Measurements from ENCODE around the gene SDHAF4. TPM values are rescaled to one million over a fixed set of nuclear protein-coding genes. Genes with fewer than 3 reads are reported as not detected.

The SDHAF4 gene
- total and polyA plus RNA-seq, 2 donors (not counting 1 experiment from before 2014, with no cell fraction given), result 2.7 to 9.2 TPM

DNA sequence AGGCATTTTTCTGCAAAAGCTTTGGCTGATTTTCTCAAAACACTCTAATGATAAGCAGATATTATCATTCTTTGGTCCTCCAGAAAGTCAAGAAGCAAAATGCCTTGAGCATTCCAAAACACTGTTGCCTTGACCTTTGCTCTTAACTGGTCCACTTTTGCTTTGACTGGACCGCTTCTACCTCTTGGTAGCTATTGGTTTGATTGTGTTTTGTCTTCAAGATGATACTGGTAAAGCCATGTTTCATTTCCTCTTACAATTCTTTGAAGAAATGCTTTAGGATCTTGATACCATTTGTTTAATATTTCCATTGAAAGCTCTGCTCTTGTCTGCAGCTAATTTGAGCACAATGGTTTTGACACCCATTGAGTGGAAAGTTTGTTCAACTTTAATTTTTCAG, 35.6 kb upstream of the SDHAF4 start:
- Histone ChIP-seq H3K9me3 (ENCODE audit: control insufficient read depth, insufficient read depth, low read depth, low read length) (no peaks in the 10 kb centered on the region), H4K20me1 (ENCODE audit: control insufficient read depth, extremely low read depth, insufficient read depth, low read length) (no peaks in the 10 kb centered on the region), H3K36me3 (ENCODE audit: control insufficient read depth, insufficient read depth, low read length) (no peaks in the 10 kb centered on the region), H3K79me2 (ENCODE audit: control insufficient read depth, insufficient read depth, low read length) (no peaks in the 10 kb centered on the region), H3K27ac (ENCODE audit: insufficient read depth, low read length) (no peak overlapping the region), H3K4me3 (replicated peaks in 1 of 4; ENCODE audit: control extremely low read depth in 1 of 4, insufficient read depth in 1 of 4, low read depth in 3 of 4, low read length in 4 of 4) (no peak overlapping the region), H3K9ac (ENCODE audit: insufficient read depth, low read length) (no peak overlapping the region), H2AFZ (ENCODE audit: low read length) (no peak overlapping the region), H3K4me2 (ENCODE audit: extremely low read depth, insufficient read depth, low read length) (no peak overlapping the region), H3K4me1 (ENCODE audit: control insufficient read depth, extremely low read depth, insufficient read depth, low read length) (no peaks in the 10 kb centered on the region), H3K27me3 (ENCODE audit: control insufficient read depth, insufficient read depth, low read length) (no peaks in the 10 kb centered on the region)
- no peak for DNase-seq (ENCODE audit: low read depth in 2 of 2)
- TF ChIP-seq EZH2 (IDR thresholded peaks at IDR 0.05; ENCODE audit: low read length, missing control alignments), result no peak
- TF ChIP-seq, protein P1, sequence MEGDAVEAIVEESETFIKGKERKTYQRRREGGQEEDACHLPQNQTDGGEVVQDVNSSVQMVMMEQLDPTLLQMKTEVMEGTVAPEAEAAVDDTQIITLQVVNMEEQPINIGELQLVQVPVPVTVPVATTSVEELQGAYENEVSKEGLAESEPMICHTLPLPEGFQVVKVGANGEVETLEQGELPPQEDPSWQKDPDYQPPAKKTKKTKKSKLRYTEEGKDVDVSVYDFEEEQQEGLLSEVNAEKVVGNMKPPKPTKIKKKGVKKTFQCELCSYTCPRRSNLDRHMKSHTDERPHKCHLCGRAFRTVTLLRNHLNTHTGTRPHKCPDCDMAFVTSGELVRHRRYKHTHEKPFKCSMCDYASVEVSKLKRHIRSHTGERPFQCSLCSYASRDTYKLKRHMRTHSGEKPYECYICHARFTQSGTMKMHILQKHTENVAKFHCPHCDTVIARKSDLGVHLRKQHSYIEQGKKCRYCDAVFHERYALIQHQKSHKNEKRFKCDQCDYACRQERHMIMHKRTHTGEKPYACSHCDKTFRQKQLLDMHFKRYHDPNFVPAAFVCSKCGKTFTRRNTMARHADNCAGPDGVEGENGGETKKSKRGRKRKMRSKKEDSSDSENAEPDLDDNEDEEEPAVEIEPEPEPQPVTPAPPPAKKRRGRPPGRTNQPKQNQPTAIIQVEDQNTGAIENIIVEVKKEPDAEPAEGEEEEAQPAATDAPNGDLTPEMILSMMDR (conservative IDR thresholded peaks at IDR 0.05 in 1 of 2, IDR thresholded peaks at IDR 0.05 in 1 of 2; ENCODE audit: low read depth in 1 of 2, low read length in 2 of 2), result no peak

DNA sequence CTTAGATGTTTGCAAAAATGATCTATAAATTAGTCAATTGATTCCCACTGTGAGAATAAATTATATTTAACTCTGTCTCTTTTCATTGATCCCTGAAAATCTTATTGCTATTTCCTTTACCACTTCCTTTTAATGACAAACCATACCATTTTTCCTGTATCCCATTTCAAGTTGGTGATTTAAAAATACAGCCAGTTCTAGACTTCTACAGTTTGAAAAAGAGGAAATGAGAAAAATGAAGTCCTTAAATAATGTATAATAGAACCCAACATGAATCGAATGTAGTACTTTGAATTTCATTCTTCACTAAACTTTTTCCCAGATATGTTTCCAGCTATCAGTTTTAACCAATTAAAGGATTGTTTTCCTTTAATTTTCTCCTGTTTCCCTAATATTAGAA, 29.5 kb upstream of the SDHAF4 start:
- no peaks in the 10 kb centered on the region for H3K27me3 ChIP-seq (ENCODE audit: control insufficient read depth, insufficient read depth, low read length)
- DNase-seq (ENCODE audit: low read depth in 2 of 2), result no peak
- no peaks in the 10 kb centered on the region for H4K20me1 ChIP-seq (ENCODE audit: control insufficient read depth, extremely low read depth, insufficient read depth, low read length)
- TF ChIP-seq EZH2 (IDR thresholded peaks at IDR 0.05; ENCODE audit: low read length, missing control alignments), result no peak
- TF ChIP-seq, protein P1 (conservative IDR thresholded peaks at IDR 0.05 in 1 of 2, IDR thresholded peaks at IDR 0.05 in 1 of 2; ENCODE audit: low read depth in 1 of 2, low read length in 2 of 2), result no peak
- no peaks in the 10 kb centered on the region for H3K9me3 ChIP-seq (ENCODE audit: control insufficient read depth, insufficient read depth, low read depth, low read length)
- no peak overlapping the region for H2AFZ ChIP-seq (ENCODE audit: low read length)
- H3K27ac ChIP-seq (ENCODE audit: insufficient read depth, low read length), result no peak overlapping the region
- H3K4me1 ChIP-seq (ENCODE audit: control insufficient read depth, extremely low read depth, insufficient read depth, low read length), result no peaks in the 10 kb centered on the region
- H3K4me2 ChIP-seq (ENCODE audit: extremely low read depth, insufficient read depth, low read length), result no peak overlapping the region
- H3K36me3 ChIP-seq (ENCODE audit: control insufficient read depth, insufficient read depth, low read length), result no peaks in the 10 kb centered on the region
- no peak overlapping the region for H3K4me3 ChIP-seq (replicated peaks in 1 of 4; ENCODE audit: control extremely low read depth in 1 of 4, insufficient read depth in 1 of 4, low read depth in 3 of 4, low read length in 4 of 4)
- H3K9ac ChIP-seq (ENCODE audit: insufficient read depth, low read length), result no peak overlapping the region
- H3K79me2 ChIP-seq (ENCODE audit: control insufficient read depth, insufficient read depth, low read length), result no peaks in the 10 kb centered on the region

DNA sequence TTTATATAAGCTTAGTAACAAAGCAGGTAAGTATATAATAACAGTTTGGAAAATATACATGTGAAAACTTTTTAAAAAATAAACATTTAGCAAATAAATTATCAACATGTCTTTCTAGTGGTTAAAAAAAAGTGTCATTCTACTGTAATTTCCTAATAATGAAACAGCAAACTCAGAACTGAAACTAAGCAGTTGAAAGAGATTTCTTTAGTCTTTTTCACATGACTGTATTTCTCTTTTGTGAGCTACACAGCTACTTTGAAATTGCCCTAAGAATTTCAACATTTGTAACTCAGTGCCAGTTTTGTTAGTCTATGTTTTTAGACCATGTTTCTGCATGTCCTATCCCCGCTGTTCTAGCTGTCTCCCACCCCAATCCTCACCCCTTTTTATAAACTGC, 28.4 kb upstream of the SDHAF4 start:
- TF ChIP-seq EZH2 (IDR thresholded peaks at IDR 0.05; ENCODE audit: low read length, missing control alignments), result no peak
- TF ChIP-seq, protein P1 (conservative IDR thresholded peaks at IDR 0.05 in 1 of 2, IDR thresholded peaks at IDR 0.05 in 1 of 2; ENCODE audit: low read depth in 1 of 2, low read length in 2 of 2), result no peak
- Histone ChIP-seq H3K4me2 (ENCODE audit: extremely low read depth, insufficient read depth, low read length) (no peak overlapping the region), H2AFZ (ENCODE audit: low read length) (no peak overlapping the region), H3K4me3 (replicated peaks in 1 of 4; ENCODE audit: control extremely low read depth in 1 of 4, insufficient read depth in 1 of 4, low read depth in 3 of 4, low read length in 4 of 4) (no peak overlapping the region), H3K27me3 (ENCODE audit: control insufficient read depth, insufficient read depth, low read length) (no peaks in the 10 kb centered on the region), H3K36me3 (ENCODE audit: control insufficient read depth, insufficient read depth, low read length) (no peaks in the 10 kb centered on the region), H3K9ac (ENCODE audit: insufficient read depth, low read length) (no peak overlapping the region), H3K4me1 (ENCODE audit: control insufficient read depth, extremely low read depth, insufficient read depth, low read length) (no peaks in the 10 kb centered on the region), H3K79me2 (ENCODE audit: control insufficient read depth, insufficient read depth, low read length) (no peaks in the 10 kb centered on the region), H3K27ac (ENCODE audit: insufficient read depth, low read length) (no peak overlapping the region), H3K9me3 (ENCODE audit: control insufficient read depth, insufficient read depth, low read depth, low read length) (no peaks in the 10 kb centered on the region), H4K20me1 (ENCODE audit: control insufficient read depth, extremely low read depth, insufficient read depth, low read length) (no peaks in the 10 kb centered on the region)
- no peak for DNase-seq (ENCODE audit: low read depth in 2 of 2)
